Fibroblast of the conjunctiva (primary cell): Measurements from ENCODE around the gene MPLKIP.
A peak's percentile ranks its signal among the peaks of the same experiment; 100 is the strongest.
"Not testable (repeated sequence)": the region's sequence is repeated elsewhere in the genome, so short reads cannot be mapped to it uniquely, and the experiment has no call there.

ENCODE experiments used
- DNase-seq: peaks from one replicate; pipeline ENCODE4 v3.0.0-alpha.2; 2010; ENCODE audit warnings: low read depth

Gene MPLKIP

DNA sequence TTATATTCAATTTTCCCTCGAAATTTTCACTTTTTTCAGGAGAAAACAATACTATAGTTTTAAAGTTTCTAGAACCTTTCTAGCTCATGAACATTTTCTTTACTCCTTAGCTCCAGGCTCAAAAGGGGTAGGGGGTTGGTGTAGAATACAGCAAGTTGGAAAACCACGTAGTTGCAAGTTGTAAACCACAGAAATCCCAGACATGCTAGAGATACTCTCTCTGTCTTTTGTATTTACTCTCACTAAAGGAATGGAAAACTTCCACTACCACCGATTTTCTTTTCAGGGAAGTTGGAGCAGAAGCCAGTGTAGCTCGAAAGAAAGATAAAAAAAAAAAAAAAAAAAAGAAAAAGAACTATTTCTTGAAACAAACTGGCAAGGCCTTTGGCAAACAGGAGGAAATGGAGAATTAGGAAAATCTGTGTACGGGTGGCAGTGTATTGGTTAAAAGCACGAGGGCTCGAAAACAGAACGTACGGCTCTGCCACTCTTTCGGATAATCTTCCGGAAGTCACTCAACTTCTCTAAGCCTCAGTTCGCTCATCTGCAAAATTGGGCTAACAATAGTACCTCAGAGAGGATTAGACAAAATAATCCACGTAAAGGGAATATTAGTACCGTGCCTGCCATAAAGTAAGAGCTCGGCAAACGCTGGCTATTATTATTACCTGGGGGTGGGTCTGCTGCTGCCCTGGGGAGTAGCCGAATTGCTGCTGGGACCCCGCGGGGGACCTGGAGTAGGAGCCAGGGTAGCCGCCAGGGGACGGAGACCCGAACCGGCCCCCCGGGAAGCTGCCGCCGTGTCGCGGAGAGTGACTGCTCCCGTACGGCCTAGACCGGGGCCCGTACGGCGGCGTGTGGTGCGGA lies 628 bp downstream of the MPLKIP start:
- no peak for DNase-seq

DNA sequence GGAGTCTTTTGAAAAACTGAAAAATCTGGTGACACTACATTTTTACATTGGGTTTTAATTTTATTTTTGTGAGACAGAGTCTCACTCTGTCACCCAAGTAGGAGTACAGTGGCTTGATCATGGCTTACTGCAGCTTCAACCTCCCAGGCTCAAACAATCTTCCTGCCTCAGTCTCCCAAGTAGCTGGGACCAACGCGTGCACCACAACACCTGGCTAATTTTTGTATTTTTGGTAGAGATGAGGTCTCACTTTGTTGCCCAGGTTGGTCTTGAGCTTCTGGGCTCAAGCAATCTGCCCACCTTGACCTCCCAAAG lies 11.5 kb downstream of the MPLKIP start:
- no peak for DNase-seq

DNA sequence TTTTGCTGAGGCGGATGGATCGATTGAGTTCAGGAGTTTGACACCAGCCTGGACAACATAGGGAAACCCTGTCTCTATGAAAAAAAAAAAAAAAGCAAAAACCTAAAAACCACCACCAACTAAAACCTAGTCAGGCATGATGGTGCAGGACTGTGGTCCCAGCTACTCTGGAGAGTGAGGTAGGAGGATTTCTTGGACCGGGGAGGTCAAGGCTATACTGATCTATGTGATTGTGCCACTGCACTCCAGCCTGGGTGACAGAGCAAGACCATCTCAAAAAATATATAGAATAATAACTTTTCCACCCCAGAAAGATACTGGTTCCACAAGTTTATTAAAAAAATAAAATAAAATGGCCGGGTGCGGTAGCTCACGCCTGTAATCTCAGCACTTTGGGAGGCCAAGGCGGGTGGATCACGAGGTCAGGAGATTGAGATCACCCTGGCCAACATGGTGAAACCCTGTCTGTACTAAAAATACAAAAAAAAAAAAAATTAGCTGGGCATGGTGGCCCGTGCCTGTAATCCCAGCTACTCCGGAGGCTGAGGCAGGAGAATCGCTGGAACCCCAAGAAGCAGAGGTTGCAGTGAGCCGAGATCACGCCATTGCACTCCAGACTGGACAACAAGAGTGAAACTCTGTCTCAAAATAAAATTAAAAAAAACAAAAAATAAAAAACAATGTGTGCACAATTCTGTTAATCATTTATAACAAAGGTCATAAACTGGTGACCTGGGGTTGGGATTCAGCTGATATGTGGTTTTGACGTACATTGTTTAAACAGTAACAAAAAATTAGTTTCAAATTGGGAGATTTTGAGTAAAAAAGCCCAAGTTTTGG lies 12.1 kb downstream of the MPLKIP start:
- not testable (repeated sequence) for DNase-seq

DNA sequence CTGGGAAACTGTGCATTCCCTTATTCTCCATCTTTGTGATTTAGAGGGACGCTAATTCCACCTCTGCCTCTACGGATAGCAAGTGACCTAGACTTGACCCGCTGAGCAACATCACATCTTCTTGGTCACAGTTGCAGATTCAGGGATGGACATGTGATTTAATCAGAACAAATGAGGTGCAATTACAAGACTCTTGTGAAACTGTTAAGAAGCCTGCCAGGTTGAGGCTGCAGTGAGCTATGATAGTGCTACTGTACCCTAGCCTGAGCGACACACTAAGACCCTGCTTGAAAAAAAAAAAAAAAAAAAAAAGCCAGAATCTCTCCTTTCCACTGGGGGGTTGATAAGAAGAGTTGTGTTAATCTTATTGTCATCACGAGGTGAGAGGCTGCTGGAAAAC lies 14.4 kb downstream of the MPLKIP start:
- DNase-seq, result no peak

DNA sequence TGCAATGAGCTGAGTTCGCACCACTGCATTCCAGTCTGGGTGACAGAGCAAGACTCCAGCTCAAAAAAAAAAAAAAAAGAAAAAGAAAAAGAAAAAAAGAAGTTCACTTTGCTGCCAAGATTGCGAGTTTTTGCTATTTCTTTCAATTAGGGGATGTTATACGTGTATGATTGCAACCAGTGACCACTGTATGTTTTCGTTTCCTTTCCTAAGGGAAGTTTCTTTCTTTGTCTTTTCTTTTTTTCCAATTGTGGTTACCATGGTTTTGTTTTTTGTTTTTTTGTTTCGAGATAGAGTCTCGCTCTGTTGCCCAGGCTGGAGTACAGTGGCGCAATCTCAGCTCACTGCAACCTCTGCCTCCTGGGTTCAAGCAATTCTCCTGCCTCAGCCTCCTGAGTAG lies 16.2 kb downstream of the MPLKIP start:
- not testable (repeated sequence) for DNase-seq

DNA sequence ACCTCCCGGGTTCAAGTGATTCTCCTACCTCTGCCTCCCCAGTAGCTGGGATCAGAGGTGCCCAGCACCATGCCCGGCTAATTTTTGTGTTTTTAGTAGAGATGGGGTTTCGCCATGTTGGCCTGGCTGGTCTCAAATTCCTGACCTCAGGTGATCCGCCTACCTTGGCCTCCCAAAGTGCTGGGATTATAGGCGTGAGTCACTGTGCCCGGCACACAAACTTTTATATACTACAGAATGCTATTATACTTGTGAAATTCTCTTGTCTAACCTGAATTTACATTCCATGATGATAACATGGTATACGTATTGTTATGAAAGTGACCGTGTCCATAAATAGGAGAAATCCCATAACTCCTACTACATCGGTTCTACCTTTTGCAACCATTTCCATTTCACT lies 17.2 kb downstream of the MPLKIP start:
- not testable (repeated sequence) for DNase-seq

DNA sequence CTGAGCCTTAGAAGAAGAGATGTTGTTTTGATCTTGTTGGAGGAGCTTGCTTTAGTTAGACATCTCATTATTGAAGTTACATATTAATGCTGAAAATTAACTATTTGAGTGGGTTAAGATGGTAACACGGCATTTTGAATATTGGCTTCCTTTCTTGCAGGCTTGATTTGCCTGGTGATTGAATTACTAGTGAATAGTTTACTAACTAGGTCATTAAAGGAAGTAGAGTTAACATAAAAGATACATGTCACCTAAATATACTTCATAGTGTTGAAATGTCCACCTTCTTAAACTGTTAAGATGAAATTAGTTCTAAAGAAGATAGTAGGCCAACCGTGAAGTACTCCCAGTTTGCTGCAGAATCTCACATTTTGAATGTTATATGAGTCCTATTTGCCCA lies 18.5 kb downstream of the MPLKIP start:
- no peak for DNase-seq

DNA sequence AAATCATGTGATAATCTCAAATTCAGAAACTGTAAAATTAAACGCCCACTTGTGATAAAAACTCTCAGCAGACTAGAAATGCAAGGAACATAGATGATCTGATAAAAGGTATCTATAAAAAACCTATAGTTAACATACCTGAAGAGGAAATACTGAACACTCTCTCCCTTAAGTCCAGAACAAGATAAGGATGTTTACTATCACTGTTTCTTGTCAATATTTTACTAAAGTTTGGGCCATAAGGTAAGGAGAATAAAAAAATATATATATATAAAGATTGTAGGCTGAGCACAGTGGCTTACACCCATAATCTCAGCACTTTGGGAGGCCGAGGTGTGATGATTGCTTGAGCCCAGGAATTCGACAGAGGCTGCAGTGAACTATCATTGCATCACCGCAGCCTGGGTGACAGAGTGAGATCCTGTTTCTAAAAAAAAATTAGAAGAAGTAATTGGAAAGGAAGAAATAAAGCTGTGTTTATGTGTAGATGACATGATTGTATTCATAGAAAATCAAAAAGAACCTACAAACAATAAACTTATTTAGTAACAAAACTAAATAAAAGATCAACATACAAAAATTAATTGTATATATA lies 28.4 kb downstream of the MPLKIP start:
- DNase-seq, result no peak

DNA sequence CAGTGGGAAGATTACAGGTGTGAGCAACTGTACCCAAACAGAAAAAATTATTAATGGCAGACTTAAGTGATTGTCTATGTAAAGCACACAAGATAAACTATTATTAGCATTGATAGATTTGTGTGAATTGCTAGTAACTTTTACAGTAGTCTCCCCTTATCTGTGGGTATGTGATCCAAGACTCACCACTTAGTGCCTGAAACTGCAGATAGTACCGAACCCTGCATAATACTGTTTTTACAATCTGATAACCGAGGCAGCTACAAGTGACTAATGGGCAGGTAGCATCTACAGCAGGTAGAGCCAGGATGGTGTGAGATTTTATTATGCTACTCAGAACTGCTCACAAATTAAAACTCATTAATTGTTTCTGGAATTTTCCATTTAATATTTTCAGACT lies 31.5 kb downstream of the MPLKIP start:
- DNase-seq, result no peak

DNA sequence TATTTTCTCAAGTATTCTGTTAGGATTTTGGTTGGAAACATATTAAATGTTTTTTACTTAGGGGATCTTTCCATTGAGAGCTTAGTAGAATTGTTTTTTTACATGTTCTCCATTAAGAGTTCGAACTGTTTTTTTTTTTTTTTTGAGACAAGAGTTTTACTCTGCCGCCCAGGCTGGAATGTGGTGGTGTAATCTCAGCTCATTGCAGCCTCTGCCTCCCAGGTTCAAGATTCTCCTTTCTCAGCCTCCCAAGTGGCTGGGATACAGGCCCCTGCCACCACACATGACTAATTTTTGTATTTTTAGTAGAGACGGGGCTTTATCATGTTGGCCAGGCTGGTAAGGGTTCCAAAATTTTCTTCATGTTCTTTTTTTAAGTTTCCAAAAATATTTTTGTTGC lies 33.2 kb downstream of the MPLKIP start:
- no peak for DNase-seq

DNA sequence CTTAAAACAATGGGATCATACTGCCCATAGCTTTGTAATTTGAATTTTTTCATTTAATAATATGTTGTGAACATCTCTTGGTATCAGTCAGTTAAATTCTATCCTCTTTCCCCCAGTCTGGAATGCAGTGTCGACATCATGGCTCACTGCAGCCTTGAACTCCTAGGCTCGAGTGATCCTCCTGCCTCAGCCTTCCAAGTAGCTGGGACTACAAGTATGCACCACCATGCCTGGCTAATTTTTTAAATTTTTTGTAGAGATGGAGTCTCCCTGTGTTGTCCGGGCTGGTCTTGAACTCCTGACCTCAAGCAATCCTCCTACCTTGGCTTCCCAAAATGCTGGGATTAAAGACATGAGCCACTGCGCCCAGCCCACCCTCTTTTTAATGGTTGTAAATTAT lies 34.6 kb downstream of the MPLKIP start:
- no peak for DNase-seq

DNA sequence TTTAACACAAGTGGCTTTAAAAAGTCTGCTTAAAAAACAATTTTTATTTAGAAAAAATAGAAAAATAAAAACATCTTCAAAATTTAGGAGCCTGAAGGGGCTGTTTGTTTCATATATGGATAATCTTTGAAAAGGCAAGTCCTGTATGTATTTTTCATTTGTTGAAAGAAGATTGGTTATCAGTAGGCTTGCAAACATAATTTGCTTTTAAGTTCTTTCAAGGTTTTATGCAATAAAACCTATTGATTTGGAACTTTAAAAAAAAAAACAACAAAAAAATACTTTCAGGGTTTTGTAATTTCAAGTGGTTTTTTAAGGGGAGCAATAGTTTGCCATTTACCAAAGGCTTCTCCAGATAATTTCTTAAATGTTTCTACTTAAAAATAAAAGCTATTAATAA lies 35.6 kb downstream of the MPLKIP start:
- no peak for DNase-seq

DNA sequence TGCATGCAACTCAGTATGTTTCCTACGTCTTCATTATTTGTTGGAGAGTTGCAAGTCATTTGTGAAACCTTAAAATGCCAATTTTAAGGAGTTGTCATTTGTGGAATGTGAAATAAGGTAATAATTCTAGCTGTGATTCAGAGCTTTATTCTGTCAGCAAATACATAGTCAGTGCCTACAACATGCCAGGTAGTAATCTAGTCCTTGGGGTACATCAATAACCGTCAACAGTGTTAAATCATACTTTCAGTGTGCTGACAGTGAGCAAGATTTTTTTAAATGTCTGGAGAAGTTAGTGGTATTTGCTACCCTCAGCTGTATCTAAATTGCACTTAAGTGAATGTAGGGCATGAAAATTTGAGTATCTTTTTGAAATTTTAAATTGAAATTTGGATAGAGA lies 36.7 kb downstream of the MPLKIP start:
- DNase-seq, result no peak

DNA sequence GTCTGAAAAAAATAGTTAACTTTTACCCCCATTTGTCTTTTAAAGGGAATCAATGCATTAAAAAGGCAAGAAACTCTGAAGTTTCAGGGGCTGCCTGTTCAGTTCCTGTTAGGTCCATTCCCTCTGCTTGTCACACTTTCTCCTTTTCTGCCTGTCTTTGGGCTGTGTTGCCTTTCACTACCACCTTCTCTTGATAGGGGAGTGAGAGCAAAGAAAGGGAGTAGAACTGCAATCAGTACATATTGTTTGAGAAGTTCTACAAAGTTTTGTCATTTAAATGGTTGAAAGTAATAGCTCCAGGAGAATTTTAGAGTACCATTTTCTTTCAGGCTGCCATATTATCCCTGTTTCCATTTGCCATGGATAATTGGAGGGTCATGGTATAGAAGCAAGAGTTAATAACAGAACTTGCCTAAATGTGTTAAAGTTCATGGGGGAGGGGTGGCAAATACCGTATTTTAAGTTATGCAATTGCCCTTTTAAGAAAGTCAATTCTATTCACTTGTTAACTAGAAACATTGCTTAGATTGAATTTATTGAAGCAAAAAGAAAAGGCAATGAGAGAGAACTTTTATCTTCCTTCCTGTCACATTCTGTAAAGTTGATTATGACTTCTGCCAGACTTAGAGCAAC lies 38.6 kb downstream of the MPLKIP start:
- DNase-seq, result no peak

DNA sequence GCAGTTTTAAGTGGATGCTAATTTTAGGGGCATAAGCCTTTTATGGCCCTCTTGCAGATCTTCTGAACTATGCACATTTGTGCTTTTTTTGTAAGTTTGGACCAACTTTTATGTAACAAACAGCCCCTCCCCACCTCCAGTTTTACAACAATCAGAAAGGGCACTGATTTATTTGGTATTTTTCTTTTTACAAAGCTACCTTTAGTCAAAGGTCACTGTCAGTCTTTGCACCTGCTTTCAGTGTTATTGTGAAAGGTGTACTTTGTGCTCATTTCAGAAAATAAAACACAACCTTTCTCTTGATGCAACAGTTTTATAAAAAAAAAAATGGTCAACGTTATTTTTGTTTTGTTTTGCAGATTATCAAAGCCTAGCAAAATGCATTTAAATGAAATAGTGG lies 39.2 kb downstream of the MPLKIP start:
- no peak for DNase-seq

DNA sequence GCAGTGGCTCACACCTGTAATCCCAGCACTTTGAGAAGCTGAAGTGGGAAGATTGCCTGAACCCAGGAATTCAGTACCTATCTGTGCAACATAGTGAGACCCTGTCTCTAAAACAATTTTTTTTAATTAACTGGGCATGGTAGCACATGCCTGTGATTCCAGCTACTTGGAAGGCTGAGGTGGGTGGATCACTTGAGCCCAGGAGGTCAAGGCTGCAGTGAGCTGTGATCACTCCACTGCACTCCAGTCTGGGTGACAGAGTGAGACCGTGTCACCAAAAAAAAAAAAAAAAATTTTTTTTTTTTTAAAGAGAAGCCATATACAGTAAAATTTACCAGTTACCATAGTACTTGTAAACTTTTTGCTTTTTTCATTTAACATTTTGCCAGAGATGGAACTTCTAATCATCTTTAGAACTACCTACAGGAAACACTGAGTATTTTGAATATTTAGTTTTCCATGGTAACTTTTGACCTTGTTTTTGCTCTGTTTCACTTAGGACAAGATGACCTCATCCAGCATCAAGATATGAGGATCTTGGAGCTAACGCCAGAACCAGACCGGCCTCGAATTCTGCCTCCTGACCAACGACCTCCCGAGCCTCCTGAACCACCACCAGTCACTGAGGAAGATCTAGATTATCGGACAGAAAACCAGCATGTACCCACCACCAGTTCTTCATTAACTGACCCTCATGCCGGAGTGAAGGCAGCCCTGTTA lies 40.6 kb downstream of the MPLKIP start:
- DNase-seq, result no peak

DNA sequence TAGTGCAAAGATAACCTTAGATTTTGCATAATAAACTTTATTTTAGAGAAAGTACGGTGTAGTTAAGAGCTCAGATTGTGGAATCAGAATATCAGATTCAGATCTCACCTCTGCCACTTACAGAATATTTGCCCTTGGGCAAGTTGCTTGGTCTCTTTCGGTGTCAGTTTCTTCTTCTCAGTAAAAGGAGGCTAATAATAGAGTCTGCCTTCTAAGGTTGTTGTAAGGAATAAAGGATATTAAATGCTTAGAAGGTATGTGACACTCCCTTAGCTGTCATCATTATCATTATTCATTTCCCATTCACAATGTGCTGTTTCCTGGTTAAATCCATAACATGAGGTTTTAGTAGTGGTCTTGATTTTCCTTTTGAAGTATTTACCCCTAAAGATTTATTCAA lies 42.2 kb downstream of the MPLKIP start:
- no peak for DNase-seq

DNA sequence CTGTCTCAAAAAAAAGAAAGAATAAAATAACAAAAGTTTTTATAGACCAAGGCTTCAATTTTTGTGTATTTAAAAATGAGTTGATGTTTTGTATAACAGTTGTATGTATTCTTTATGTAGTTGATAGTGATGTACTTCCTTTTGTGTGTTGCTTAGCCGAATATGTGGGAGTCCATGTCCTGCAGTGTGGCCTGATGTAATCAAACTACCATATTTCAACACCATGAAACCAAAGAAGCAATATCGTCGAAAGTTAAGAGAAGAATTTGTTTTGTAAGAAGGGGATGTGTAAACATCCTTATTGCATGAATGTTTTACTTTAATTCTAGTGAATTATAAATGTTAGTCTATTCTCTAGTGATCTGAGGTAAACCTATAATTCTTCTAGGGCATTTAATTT lies 56.6 kb downstream of the MPLKIP start:
- DNase-seq, result peak; percentile 23
